Ascending aorta (tissue), 2 donors: ENCODE results near the gene KCNK3. TPM values are rescaled to one million over a fixed set of nuclear protein-coding genes. Genes with fewer than 3 reads are reported as not detected.

Experiments used
- DNase-seq, 2 donors: peaks; one replicate each; pipeline ENCODE4 v3.0.0-alpha.2; 2019; ENCODE audit warnings: low spot score in 2 of 2
- H3K27ac ChIP-seq, 2 donors: fragments of 200-600 bp; sonication (generic); one replicate each; pipeline ENCODE4 v1.5.1; 2016 to 2017; ENCODE audit warnings: mild to moderate bottlenecking in 1 of 2
- H3K27me3 ChIP-seq: fragments of 200-600 bp; sonication (generic); one replicate; pipeline ENCODE4 v1.5.1; 2017
- H3K36me3 ChIP-seq, 2 donors: fragments of 200-600 bp; sonication (generic); one replicate each; pipeline ENCODE4 v1.5.1; 2016
- H3K4me1 ChIP-seq, 2 donors: fragments of 200-600 bp; sonication (generic); one replicate each; pipeline ENCODE4 v1.5.1; 2016 to 2017; ENCODE audit warnings: mild to moderate bottlenecking in 1 of 2
- H3K4me3 ChIP-seq, 2 donors: fragments of 200-600 bp; sonication (generic); one replicate each; pipeline ENCODE4 v1.5.1; 2016 to 2017; ENCODE audit warnings: mild to moderate bottlenecking in 1 of 2
- H3K9me3 ChIP-seq, 2 donors: fragments of 200-600 bp; sonication (generic); one replicate each; pipeline ENCODE4 v1.5.1; 2016
- intact Hi-C: fragments of 100-400 bp; cut with DNase I; formaldehyde crosslinking; loops from one replicate; pipeline ENCODE4 v1.15.1; 2023
- total RNA-seq: library from RNA; depleted of rRNA; stranded (reverse); fragments of >200 nt; gene quantifications from one replicate; pipeline ENCODE4 v1.1.0, GENCODE V29; 2016
- TF ChIP-seq, protein P1 (sequence below), 3 experiments: fragments of 200-600 bp in 2 of 3; fragments of 450-650 bp in 1 of 3; sonication (generic) in 2 of 3; IDR thresholded peaks; one replicate each; pipeline ENCODE4 v1.5.1; 2016 to 2019; ENCODE audit warnings: antibody characterized with exemption in 3 of 3, mild to moderate bottlenecking in 1 of 3, moderate library complexity in 1 of 3

KCNK3 gene
- total RNA-seq, 1 donor from 2014 or later: 7.2 TPM

GRCh38 chr2:26679867-26680266, 12.7 kb upstream of the KCNK3 start:
- intact Hi-C loops: loop anchor here (5.0 kb wide), 3 partner anchors 42 to 68 kb away; no protein-coding TSS in a partner anchor
- Histone ChIP-seq H3K4me3 (no peak overlapping the region), H3K9me3 (no peaks in the 10 kb centered on the region), H3K4me1 (peaks cover 0 to 15% of the 10 kb centered on the region in 2 donors), H3K27ac (no peak overlapping the region), H3K27me3 (no peaks in the 10 kb centered on the region), H3K36me3 (no peaks in the 10 kb centered on the region)
- no peak for DNase-seq
- TF ChIP-seq, protein P1, sequence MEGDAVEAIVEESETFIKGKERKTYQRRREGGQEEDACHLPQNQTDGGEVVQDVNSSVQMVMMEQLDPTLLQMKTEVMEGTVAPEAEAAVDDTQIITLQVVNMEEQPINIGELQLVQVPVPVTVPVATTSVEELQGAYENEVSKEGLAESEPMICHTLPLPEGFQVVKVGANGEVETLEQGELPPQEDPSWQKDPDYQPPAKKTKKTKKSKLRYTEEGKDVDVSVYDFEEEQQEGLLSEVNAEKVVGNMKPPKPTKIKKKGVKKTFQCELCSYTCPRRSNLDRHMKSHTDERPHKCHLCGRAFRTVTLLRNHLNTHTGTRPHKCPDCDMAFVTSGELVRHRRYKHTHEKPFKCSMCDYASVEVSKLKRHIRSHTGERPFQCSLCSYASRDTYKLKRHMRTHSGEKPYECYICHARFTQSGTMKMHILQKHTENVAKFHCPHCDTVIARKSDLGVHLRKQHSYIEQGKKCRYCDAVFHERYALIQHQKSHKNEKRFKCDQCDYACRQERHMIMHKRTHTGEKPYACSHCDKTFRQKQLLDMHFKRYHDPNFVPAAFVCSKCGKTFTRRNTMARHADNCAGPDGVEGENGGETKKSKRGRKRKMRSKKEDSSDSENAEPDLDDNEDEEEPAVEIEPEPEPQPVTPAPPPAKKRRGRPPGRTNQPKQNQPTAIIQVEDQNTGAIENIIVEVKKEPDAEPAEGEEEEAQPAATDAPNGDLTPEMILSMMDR (IDR thresholded peaks at IDR 0.05): no peak

DNA sequence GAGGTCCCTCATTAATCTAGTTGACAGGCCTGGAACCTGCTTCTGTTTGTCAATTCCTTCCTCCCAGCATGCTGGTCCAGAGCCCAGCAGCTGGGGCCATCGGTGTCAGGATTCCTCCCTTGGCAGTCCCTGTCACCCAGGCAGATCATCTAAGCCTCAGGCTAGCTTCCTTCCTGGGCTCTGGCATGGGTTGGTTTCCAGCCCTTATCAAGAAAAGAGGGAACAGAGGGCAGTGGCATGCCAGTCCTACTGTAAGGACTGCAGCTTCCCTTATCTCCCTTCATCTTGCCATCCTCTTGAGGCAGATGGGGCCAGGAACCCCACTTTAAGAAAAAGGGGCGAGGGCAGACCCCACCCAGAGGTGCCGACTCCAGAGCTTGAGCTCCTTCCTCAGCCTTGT, 10.9 kb upstream of the KCNK3 start:
- no peaks in the 10 kb centered on the region for H3K9me3 ChIP-seq
- DNase-seq: no peak
- TF ChIP-seq, protein P1 (IDR thresholded peaks at IDR 0.05): no peak
- H3K4me1 ChIP-seq: peaks cover 0 to 15% of the 10 kb centered on the region in 2 donors
- no peaks in the 10 kb centered on the region for H3K27me3 ChIP-seq
- peak overlapping the region; percentile 83 to 84 for H3K27ac ChIP-seq
- H3K4me3 ChIP-seq: no peak overlapping the region
- no peaks in the 10 kb centered on the region for H3K36me3 ChIP-seq
- intact Hi-C loops: loop anchor here (1.0 to 5.0 kb wide), 4 partner anchors 11 to 69 kb away; partner anchors contain the start of gene KCNK3

DNA sequence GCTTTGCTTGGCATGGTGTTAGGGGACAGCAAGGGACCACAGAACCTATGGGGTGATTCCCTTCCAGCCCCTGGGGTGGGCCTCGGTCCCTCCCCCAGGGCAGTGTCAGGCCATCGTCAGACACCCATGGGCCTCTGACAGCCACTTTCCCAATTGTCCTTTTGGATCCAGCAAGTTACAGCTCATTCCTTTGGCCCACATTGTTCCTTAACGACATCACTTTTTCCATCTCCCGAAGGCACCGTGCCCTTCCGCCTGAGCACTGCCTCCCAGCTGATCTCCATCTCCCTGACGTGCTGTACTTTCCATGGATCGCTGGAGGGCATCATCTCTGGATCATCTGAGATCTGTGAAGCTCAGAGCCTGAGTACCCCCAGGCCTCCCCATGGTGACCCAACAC, 10.4 kb upstream of the KCNK3 start:
- intact Hi-C loops: loop anchor here (1.0 to 5.0 kb wide), 4 partner anchors 10 to 70 kb away; partner anchors contain the start of gene KCNK3
- peak; percentile 29 to 83 for DNase-seq
- Histone ChIP-seq H3K27me3 (no peaks in the 10 kb centered on the region), H3K27ac (peak overlapping the region; percentile 83 to 84), H3K4me1 (peaks cover 0 to 15% of the 10 kb centered on the region in 2 donors), H3K36me3 (no peaks in the 10 kb centered on the region), H3K4me3 (no peak overlapping the region), H3K9me3 (no peaks in the 10 kb centered on the region)
- TF ChIP-seq, protein P1 (IDR thresholded peaks at IDR 0.05): no peak

DNA sequence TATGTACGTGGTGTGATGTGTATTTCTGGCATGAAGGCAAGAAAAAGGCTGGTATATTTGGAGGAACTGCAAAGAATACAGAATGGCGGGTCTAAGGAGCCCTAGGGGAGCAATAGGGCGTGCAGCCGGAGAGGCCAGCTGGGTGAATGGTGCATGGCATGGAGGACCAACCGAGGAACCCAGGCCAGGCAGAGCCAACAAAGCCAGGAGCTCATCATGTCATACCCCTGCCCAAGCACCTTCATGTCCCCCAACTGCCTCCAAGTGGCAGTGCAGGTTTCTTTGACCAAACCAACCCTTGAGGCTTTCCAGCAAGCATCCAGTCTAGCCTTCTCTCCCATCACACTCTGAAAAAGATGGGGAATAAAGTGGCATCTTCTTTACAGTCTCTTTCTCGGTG, 8.9 kb upstream of the KCNK3 start:
- H3K27ac ChIP-seq: no peak overlapping the region
- H3K27me3 ChIP-seq: no peaks in the 10 kb centered on the region
- TF ChIP-seq, protein P1 (IDR thresholded peaks at IDR 0.05): no peak
- H3K4me1 ChIP-seq: peaks cover 0 to 15% of the 10 kb centered on the region in 2 donors
- intact Hi-C loops: loop anchor here (5.0 kb wide), 3 partner anchors 39 to 71 kb away; no protein-coding TSS in a partner anchor
- no peak overlapping the region for H3K4me3 ChIP-seq
- no peaks in the 10 kb centered on the region for H3K9me3 ChIP-seq
- peak in 1 of 2 donors; percentile 52 for DNase-seq
- H3K36me3 ChIP-seq: no peaks in the 10 kb centered on the region

- no peaks in the 10 kb centered on the region for H3K27me3 ChIP-seq
- TF ChIP-seq, protein P1 (IDR thresholded peaks at IDR 0.05): no peak
- H3K36me3 ChIP-seq: no peaks in the 10 kb centered on the region
- no peak for DNase-seq
- intact Hi-C loops: no loop called here
- no peak overlapping the region for H3K4me3 ChIP-seq
- H3K9me3 ChIP-seq: no peaks in the 10 kb centered on the region
- H3K27ac ChIP-seq: no peak overlapping the region
- peaks cover 0 to 15% of the 10 kb centered on the region in 2 donors for H3K4me1 ChIP-seq
Observed at GRCh38 chr2:26685341-26685740, 7.2 kb upstream of the KCNK3 start.
